AG09309 (cell line): ENCODE data around the gene SSU72.

Source experiments
- DNase-seq: peaks from one replicate; pipeline ENCODE4 v3.0.0-alpha.2; 2010; ENCODE audit warnings: low read depth
- H3K4me3 ChIP-seq: 2 replicates; pipeline ENCODE4 v1.5.1; 2011; ENCODE audit warnings: mild to moderate bottlenecking, low read depth, low read length, moderate library complexity; ENCODE audit not compliant: control insufficient read depth
- CTCF ChIP-seq: IDR thresholded peaks from 2 replicates; pipeline ENCODE4 v1.5.1; 2011; ENCODE audit warnings: mild to moderate bottlenecking, low read depth, low read length, inconsistent platforms; ENCODE audit not compliant: insufficient read depth, control insufficient read depth; ENCODE audit errors: missing control alignments

Gene SSU72

GRCh38 chr1:1616838-1617237 is 42.2 kb upstream of the SSU72 start:
- TF ChIP-seq CTCF = no peak
- DNase-seq = no peak
- H3K4me3 ChIP-seq = peak overlapping the region; percentile 96

- no peak for DNase-seq
- H3K4me3 ChIP-seq = peak overlapping the region; percentile 96
- no peak for TF ChIP-seq CTCF
Observed at GRCh38 chr1:1616045-1616790, 41.6 kb upstream of the SSU72 start.

GRCh38 chr1:1615256-1616044 is 40.8 kb upstream of the SSU72 start, which contains the start of gene MIB2:
Gene MIB2 (plus strand): TSS chr1:1615500. CDS start chr1:1623453, 7,953 bp downstream.
- peak within 1 kb of the TSS; percentile 96 for H3K4me3 ChIP-seq
- DNase-seq = peak; percentile 68
- TF ChIP-seq CTCF = no peak

GRCh38 chr1:1614954-1615255 is 40.2 kb upstream of the SSU72 start:
- peak overlapping the region; percentile 86 for H3K4me3 ChIP-seq
- no peak for TF ChIP-seq CTCF

GRCh38 chr1:1614204-1614953 is 39.7 kb upstream of the SSU72 start:
- H3K4me3 ChIP-seq = peak overlapping the region; percentile 86
- TF ChIP-seq CTCF = no peak
- peak; percentile 78 for DNase-seq

More at GRCh38 chr1:1614954-1615255, 40.2 kb upstream of the SSU72 start:
- no peak for DNase-seq

GRCh38 chr1:1613509-1614082 is 38.9 kb upstream of the SSU72 start:
- DNase-seq = no peak
- H3K4me3 ChIP-seq = peak overlapping the region; percentile 86; the same call in 1 of the 2 replicates
- TF ChIP-seq CTCF = no peak
